ENCODE data around the gene CD58.
A peak's percentile ranks its signal among the peaks of the same experiment; 100 is the strongest.

The CD58 gene

DNA sequence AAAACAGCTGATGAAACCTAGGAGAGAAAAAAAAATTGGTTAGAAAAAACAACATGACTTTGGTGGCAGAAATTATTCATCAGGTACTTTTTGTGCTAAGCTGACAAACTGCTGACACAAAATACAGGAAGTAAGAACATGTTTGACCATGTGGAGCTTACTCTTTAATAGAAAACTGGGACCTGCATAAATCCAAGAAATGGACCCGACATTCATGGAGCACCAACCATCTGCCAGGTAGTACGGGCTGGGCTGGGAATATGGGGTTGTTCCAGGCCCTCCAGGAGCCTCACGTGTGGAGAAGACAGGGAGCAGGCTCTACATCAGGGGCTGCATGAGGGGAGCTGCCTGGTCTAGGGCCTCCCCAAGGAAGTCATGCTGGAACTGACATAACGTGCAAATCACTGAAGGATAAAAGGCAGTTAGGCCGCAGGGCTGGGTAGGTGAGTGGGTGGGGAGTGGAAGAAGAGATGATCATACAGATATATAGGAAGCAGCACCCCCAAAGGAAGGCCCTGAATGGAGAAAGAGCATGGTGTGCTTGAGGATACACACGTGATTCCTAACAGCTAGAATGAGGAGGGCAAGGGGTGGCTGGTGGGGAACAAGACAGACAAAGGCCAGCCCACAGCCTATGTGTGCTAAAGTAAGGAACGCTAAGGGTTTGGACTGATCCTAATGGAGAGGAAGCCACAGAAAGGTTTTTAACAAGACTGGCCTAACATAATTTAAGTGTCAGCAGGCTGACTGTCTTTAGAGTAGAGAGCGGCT lies 26.1 kb downstream of the CD58 start:
- no peak for DNase-seq (ENCODE audit: low read depth in 2 of 2)

DNA sequence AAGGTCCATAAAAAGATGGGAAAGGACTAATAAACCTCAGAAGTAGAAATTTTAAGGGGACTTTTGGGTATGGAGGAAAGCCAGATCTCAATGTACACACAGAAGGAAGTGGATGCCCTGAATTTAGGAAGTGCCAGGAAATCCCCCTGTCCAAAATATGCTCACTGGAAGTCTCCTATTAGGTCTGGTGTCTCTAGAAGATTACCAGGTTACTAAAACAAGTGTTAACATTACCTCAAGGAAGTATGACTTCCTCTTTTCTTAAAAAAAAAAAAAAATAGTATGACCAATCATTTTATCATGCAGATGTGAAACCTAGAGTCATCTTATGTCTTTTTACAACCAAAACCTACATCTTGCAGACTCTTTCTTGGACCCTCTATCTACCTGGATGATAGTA lies 30.7 kb downstream of the CD58 start:
- no peak for DNase-seq (ENCODE audit: low read depth in 2 of 2)

DNA sequence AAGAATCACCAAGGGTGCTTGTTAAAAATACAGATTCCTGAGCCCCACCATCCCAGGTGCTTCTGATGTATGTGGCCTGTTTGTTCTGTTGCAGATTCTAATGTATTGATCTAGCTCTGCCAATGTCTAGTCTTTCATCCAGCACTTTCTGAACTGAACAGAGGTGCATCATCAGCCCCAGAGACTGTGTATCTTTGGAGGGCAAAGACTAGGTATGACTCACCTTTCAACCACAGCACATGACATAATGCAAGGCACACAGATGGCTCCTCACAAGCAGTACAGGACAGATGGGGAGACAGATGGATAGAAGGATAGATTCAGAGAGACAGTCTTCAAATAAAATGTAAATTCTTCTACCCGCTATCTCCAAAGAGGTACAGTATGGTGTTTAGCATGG lies 32.3 kb downstream of the CD58 start:
- DNase-seq (ENCODE audit: low read depth in 2 of 2), result no peak

DNA sequence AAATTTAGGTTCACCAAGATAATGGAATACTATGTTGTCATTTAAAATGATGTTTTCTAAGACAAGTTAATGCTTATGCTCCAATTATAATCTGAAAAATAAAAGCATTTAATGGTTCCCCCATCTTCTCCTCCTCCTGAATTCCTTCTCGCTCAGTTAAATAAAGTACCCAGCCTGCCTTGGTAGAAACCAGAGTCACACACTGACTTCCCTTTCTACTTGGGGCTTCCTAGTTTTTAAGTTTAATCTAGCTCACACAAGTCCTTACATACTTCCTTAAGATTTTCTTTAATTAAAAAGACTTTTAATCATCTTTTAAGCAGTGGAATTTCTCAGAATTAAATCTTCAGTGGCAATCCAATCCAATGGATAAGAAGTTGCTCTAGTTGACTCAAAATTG lies 32.9 kb downstream of the CD58 start:
- DNase-seq (ENCODE audit: low read depth in 2 of 2), result no peak

DNA sequence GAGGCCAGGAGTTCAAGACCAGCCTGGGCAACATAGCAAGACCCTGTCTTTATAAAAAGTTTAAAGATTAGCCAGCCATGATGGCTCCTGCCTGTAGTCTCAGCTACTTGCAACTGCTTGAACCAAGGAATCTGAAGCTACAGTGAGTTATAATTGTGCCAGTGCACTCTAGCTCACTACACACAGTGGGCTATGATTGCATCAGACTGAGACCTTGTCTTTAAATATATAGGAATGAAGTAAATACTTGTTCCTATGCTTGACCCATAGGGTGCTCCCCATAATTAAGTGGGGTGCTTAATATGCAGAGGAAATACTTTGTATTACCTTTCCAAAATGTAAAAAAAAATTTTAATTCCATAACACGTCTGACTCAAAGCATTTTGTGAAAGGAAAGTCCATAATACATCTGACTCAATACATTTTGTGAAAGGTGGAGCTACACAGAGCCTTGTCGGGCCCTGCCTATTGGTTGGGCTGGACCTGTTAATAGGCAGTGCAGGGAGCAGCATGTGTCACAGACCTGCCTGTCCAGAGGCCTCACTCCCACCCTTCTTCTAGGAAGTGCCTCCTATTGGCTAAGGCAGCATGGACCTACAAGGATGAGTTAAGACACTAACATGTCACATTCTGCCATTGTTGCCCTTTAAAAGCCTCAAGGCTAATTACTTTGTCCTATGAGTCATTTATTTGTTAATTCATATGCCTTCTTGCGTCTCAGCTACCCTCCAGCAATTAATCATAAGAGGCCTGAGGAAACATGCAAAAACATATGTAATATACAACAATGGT lies 33.6 kb downstream of the CD58 start:
- DNase-seq (ENCODE audit: low read depth in 2 of 2), result no peak

DNA sequence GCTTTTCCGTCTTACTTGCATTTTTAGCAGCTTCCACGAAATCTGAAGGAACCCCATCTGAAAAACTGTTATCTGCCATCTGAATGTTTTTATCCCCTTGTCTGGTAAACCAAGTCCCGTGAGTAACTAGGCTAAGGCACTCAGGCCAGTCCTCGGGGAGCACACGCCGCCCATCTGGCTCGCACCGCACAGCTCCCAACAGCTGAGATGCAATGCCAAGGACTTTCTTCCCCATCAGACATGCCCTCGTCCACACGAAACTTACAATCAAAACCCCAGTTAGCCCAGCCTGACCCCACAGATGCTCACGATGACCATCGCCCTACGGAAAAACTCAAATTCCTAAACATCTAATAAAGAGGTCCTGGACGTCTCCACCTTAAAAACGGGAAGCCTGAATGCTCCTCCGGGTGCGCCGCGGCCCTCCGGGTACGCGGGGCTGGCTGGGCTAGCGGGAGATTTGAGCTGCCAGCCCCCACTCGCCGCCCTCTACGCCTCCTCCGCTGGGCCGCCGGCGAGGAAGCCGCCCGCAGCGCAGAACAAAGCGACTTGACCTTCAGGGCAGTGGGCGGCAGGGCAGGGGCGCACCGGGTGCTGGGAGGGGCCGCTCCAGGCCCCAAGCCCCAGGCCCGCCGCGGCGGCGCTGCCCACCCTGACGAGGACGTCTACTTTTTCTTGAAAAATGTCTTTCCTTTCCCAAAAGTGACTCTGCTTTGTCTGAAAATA lies 36.6 kb downstream of the CD58 start:
- DNase-seq (ENCODE audit: low read depth in 2 of 2), result no peak

DNA sequence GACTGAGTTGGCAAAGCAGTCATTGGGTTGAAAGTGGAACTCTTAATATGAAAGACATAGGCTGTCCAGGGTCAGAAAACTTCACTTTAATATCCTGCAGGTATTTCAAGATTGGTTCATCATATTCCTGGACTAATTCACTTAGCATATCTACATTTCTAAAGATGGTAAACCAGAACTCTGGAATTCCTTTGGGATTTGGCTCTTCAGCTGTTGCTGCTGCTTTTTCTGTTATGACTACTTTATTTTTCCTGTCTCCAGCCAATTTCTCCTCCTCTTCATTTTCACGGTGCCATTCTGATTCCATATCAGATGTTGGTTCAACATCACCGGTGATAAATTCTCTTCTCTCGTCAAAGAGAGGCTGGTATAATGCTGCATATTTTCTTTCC lies 37.4 kb downstream of the CD58 start:
- DNase-seq (ENCODE audit: low read depth in 2 of 2), result no peak

DNA sequence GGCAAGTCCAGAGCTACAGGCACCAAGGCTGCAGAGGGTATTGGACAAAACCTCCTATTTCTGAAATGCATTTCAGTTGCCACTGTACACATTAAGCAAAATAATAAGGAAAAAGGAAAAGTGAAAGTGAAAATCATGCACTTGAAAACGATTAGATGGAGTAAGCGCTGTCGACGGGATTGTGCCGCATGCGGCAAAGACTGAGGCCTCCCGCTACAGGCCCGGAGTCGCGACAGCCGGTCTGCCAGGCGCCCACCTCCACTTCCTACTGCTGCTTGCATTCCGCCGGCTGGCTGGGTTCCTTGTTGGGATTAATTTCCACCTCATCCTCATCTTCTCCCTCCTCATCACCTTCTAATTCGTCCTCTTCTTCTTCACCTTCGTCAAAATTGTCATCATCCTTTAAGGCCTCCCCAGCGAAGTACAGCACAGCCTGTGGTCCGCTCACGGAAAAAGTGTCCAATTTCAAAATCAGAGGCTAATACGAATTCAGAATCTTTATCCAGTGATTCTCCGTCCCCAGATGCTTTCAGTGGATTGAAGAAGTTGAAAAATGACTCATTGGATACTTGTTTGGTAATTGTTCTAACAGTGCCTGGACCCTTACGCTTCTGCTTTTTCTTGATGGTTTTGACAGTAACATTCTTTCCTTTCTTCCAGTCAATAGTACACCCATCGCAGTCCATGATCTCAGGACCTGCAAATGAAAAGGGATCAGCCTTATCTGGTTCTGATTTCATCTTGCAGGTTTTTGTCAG lies 38.0 kb downstream of the CD58 start:
- no peak for DNase-seq (ENCODE audit: low read depth in 2 of 2)

DNA sequence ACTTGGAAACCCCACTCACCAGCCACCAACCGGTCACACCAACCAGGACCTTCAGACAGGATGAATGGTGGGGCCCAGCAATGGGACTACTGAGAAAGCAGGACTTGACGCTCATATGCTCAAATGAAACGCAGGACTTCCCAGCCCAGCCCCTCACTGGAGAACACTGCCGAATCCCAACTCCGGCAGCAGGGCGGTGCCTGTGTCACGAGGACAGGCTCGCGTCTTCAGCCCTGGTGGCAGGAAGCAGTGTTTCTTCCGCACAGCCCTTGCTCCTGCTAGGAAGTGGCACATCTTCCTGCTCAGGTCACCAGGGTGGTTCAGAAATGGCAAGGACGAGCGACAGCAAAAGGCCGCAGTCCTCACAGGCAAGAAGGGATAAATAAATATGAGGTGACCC lies 38.9 kb downstream of the CD58 start:
- no peak for DNase-seq (ENCODE audit: low read depth in 2 of 2)

DNA sequence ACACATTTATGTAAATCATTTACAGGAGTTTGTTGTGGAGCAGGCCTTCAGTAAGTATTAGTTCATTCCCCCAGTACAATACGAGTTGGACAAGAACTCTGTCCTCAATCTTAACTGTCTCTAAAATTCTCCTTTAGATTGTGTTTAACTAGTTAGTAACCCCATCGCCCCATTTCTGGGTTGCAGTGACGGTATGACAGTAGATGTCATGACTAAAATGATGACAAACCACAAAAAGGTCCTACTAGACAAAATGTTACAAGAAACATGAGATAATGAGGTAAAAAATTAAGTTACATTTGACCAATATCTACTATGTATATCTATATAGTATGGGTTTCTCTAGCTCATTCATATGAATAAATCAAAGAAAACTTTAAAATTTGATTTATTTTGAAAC lies 41.1 kb downstream of the CD58 start:
- DNase-seq (ENCODE audit: low read depth in 2 of 2), result no peak

DNA sequence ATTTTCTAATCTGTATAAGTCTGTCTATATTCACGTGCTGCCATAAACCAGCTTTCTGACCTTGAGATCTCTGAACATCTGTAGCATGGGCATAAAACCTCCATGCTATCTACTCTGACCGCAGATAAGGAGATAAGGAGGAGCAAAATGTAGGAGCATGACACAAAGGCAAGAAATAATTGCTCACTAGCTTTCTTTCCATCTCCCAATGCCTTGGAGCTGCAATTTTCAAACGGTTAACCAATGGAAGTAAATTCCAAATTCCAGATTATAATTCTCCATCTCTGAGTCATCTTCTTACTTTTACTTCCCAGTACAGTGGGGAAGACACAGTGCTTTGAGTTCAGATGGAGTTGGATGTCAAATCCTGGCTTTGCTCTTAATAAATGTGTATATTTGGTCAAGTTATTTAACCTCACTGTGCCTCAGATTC lies 41.6 kb downstream of the CD58 start:
- DNase-seq (ENCODE audit: low read depth in 2 of 2), result no peak

DNA sequence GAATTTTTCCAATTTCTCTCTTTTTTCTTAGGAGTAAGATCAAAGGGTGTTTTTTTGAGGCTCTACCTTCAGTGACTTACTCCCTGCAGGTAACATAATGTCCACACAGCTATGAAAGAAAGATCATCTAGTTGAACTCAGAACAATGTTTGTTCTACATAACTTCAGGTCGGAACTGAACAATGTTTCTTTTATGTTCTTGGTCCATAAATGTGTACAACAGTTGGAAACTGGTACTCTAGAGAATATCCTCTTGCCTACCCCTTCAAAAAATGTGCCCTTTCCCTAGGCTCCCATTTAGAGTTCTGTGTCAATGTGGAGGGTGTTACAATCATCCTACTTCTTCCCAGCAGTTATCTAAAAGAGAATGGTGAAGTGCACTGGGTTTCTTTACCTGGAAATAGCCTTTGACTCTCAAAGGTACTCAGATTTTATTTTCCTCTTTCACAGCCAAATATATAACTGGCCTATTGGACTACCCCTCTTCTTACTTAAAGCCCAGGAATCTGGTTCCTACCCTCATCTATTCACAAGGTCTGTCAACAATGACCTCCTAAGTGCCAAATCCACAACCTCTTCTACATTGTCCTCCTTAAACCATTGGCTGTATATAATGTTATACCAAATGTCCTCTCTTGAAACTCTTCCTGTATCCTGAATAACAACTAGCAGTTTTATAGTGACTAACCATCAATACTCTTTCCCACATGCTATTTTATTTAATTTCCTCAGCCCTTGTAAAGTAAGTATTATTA lies 42.3 kb downstream of the CD58 start:
- DNase-seq (ENCODE audit: low read depth in 2 of 2), result no peak

DNA sequence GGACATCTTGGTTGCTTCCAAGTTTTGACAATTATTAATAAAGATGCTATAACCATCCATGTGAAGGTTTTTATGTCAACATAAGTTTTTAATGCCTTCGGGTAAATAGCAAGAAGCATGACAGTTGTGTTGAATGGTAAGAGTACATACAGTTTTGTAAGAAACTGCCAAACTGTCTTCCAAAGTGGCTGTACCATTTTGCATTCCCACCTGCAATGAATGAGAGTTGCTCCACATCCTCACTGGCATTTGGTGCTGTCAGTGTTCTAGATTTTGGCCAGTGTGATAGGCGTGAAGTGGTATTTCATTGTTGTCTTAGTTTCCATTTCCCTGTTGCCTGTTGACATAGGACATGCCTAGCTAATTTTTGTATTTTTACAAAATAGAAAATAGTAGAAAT lies 45.4 kb downstream of the CD58 start:
- no peak for DNase-seq (ENCODE audit: low read depth in 2 of 2)

DNA sequence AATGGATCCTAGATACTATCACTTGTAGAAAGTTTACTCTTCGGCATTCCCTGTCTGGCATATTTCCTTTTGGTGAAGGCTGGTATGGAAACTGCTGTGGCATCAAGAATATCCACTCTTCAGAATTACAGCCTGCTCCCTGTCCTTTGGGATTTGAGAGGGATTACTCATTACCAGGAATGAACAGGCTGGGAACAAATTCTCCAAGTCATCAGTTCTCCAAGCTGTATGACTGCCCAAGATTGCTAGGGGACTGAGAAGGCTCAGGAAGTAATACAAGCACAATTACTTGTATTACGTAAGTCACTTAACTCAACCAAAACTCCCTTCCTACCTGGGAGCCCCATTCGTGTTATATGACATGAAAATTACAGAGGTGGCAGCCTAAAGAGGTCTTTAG lies 49.6 kb downstream of the CD58 start:
- DNase-seq (ENCODE audit: low read depth in 2 of 2), result no peak

DNA sequence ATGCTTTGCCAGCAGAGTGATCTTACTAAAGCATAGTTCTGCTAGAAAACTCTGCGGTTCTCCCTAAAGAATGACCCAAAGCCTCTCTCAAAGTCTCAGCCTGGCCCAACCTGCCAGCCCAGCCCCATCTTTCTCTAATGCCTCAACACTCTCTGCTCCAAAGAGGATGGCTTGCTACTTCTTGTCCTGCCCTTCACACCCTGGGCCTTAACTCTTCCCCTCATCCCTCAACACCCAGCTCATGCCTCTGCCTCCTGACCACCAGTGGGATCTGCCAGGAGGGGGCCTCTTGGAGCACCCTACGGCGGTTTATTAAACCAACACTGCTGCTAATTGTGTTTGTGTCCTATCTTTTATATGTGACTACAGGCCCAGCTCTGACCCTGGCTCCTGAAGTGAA lies 52.4 kb downstream of the CD58 start:
- no peak for DNase-seq (ENCODE audit: low read depth in 2 of 2)

DNA sequence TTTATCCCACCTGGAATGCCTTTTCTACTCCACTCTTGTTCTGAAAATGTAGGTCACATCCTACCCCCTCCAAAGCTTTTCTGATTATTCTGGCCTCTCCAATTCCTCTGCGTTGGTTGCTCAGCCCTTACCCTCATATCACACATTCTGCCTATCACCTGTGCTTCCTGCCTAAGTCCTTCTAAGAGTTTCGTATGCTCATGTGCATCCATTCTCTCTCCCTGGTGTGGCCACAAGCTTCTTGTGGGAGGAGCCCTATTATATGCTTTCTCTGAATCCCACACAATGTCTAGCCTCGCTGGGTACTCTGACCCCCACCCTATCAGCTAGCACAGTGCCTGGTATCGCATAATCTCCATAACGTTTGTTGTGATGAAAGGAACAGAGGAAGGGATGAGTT lies 54.2 kb downstream of the CD58 start:
- no peak for DNase-seq (ENCODE audit: low read depth in 2 of 2)

DNA sequence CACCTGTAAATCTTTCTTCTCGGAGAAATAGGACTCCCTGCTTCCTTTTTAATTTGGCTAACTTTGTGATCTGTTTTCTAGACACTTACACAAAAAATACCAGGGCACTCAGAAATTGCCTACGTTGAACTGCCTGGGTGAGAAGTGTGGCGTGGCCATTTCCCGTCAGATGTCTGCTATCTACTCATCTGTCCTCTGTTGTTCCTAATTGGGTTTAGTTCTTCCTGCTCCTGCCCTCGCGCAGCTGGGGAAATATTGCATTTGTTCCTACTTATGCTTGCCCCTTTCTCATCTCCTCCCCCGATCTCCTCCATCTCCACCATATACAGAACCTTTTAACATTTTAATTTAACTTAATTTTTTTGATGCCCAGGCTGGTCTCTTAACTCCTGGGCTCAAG lies 55.1 kb downstream of the CD58 start:
- DNase-seq (ENCODE audit: low read depth in 2 of 2), result no peak

DNA sequence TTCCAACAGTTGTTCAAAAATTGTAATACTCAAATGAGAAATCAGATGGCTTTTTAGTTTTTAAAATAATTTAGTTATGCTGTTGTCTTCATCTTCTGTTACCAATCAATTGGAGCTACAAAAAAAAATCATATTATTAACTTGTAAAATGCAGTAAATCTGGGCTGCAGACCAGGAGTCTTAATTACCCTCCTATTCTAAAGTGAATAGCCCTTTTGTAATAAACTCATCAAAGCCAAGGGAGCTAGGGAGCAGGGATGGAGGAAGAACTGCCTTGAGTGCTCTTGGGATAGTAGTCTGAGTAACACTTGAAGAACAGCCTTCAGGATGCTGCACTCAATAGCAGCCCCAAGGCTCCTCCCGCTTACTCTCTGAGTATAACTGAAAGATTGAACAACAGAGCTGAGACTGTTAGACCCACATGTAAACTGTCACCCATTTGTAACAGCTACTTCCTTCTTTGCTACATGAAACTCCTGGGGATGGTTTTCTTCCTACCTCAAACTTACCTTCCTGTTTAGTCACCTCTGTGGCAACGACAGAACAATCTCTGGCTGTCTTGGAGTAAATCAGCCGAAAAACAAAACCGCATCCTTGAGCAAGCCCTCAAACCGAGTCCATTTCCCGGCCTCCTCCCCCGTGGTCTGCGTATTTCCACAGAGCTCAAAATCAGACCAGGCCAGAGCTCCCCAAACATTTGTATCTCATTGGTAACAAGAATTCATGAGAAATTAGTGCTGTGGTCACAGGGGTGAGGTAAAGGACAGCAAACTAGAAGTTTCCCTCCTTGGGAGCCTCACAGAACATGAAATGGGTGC lies 55.9 kb downstream of the CD58 start:
- peak; percentile 21 to 37 for DNase-seq (ENCODE audit: low read depth in 2 of 2)

DNA sequence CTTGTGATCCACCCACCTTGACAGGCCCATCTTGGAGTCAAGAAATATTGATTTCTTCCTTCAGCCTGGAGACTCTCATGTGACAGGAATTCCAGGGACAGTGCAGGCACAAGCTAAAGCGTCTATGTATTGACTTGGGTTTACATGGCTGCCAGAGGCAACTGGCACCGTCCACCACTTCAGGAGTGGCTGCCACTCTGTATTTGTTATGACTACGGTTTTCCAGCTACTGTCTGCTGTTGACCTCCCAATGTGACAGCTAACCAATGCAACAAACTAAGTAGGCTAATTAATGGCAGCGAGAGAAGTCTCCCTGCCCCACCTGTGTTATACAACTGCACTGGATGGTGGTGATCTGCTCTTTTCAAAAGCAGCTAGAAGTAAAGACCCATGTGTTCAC lies 56.9 kb downstream of the CD58 start:
- no peak for DNase-seq (ENCODE audit: low read depth in 2 of 2)

DNA sequence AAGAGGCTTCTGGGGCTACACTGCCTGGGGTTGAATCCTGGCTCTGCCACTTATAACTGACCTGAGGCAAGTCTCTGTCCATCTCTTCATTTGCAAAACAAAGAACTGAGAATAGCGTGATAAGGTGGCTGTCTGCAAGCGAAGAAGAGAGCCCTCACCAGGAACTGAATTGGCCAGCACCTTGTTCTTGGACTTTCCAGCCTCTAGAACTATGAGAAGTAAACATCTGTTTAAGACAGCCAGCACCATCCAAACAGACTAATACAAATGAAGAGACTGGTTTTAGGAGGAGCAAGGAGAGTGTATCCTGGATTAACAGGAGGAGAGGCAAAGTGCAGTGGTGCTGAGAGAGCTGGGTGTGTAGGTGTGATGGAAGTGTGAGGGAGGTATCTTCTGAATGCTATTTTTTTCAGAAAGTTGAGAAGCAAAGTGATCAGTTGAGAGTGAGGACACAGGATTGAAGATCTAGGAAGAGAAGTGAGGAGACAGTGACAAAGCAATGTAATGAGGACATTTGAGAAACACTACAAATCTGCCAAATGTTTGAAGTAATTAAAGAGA lies 59.3 kb downstream of the CD58 start:
- no peak for DNase-seq (ENCODE audit: low read depth in 2 of 2)
